HG02943 (cell line): ENCODE results near the gene TGFB1.

Experiments
- ATAC-seq: cut with Tn5 transposase; IDR thresholded peaks from one replicate; pipeline ENCODE4 v1.9.1; 2021; ENCODE audit warnings: mild to moderate bottlenecking, low read depth, moderate library complexity; ENCODE audit not compliant: unreplicated experiment

Gene TGFB1

GRCh38 chr19:41323023-41323422 is 30.7 kb downstream of the TGFB1 start:
- ATAC-seq = no peak

DNA sequence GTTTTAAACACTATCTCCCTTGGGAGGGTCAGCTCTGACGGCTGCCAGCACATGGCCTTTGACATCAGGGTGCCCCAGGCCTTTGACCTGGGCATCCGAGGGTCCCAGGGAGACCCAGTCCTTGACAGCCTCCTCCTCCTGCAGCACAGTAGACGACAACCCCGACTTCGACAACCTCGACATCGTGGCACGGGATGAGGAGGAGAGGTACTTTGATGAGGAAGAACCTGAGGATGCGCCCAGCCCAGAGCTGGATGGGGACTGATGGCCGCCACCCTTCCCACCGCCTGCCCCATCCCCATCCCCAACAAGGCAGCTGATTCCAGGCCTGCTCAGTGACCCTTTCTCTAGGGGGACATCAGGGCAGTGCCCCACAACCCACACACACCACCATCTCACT is 31.3 kb downstream of the TGFB1 start:
- no peak for ATAC-seq

GRCh38 chr19:41321600-41322270 is 32.0 kb downstream of the TGFB1 start:
- no peak for ATAC-seq

DNA sequence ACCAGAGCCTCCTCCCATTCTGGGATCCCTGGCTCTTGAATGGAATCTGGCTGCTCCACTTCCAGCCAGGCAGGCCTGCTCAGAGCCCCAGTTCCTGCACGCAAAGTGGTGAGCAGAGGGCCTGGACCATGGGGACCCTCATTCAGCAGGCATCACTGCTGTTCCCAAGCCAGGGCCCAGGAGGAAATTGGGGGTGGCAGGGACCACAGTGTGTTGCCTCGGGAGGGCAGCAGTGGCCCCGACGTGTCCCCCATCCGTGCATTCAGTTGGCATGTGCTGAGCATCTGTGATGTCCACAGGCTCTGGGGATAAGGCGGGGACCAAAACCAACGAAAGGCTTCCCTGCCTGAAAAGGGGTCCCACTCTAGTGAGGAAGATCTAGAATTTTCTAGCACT is 32.5 kb downstream of the TGFB1 start:
- ATAC-seq = no peak

GRCh38 chr19:41320568-41320967 is 33.2 kb downstream of the TGFB1 start:
- ATAC-seq = no peak

GRCh38 chr19:41320185-41320518 is 33.6 kb downstream of the TGFB1 start:
- ATAC-seq = no peak

- no peak for ATAC-seq
Observed at GRCh38 chr19:41319500-41320184, 34.1 kb downstream of the TGFB1 start.

DNA sequence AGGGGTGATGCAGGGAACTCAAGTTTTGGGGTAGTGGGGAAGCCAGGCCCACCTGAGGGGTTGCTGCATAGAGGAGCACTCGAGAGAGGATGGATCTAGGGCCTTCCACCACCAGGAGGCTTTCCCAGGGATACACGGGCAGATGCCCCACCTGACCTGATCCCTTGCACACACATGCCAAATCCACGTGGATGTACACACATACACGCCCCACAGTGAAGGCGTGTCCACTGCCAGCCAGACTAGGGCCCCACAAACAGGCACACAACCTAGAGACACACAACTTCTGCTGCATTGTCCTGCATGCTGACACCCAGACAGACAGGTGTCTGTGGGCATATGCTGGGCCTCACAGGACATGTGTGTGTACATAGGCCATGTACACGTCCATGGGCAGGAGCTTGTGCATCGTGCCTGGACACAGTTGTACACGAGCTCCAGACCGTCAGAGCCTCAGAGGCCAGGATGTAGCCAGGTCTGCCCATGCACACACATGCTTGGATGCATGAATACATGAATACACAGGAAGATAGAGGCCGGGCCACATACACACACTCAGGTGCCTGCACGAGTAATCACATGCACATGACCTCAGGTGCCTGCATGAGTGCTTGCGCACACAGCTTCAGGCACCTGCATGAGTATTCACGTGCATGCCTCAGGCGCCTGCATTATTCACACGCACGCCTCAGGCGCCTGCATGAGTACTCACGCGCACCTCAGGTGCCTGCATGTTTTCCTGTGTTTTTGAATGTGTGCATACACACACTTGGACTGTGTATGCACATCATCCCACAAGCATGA is 34.8 kb downstream of the TGFB1 start:
- ATAC-seq = no peak

GRCh38 chr19:41316306-41316920 is 37.3 kb downstream of the TGFB1 start:
- ATAC-seq = no peak

- ATAC-seq = no peak
Observed at GRCh38 chr19:41311613-41312012, 42.1 kb downstream of the TGFB1 start.

- ATAC-seq = no peak
Observed at GRCh38 chr19:41311072-41311471, 42.6 kb downstream of the TGFB1 start.

DNA sequence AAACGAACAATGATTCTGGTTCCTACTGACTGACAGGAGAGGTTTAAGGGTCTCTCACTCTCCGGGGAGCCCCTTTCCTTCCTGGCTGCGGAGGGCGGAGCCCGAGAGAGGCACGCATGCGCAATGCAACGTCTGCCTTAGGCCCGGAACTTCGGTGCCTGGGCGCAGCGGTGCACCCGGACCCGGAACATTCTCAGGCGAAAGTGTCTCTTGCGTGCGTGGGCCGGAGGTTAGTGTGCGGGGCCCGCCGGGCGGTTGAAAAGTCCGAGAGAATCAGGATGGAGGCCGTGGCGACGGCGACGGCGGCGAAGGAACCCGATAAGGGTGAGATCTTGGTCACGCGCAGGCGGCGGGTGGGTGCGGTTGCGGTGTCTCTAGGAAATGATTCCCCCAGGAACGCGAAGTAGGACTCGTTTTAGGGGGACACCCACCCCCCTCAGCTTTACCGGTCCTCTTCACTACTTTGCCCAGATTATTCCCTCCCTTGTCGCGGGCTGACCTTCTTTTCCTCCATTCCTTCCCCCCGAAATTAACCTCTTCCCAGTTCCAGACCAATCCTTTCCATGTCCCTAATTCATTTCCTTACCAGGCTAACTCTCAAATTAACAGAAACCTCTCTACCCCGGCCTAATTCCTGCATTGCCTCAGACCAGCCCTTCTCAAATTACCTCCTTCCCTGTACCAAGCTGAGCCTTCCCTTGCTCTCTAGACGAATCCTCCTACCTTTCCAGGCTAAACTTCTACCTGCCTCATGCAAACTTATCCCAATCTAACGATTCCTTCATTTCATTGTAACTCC is 43.5 kb downstream of the TGFB1 start, which contains the start of gene CCDC97:
Gene CCDC97, plus strand, starts transcription at position 140 of the 799 bp plus-strand sequence. Its CDS starts 139 bp downstream, at position 279.
- peak; percentile 63 for ATAC-seq

- ATAC-seq = no peak
Observed at GRCh38 chr19:41309180-41310032, 44.3 kb downstream of the TGFB1 start.

GRCh38 chr19:41308450-41309179 is 45.1 kb downstream of the TGFB1 start:
- no peak for ATAC-seq

GRCh38 chr19:41307954-41308449 is 45.7 kb downstream of the TGFB1 start:
- ATAC-seq = no peak

DNA sequence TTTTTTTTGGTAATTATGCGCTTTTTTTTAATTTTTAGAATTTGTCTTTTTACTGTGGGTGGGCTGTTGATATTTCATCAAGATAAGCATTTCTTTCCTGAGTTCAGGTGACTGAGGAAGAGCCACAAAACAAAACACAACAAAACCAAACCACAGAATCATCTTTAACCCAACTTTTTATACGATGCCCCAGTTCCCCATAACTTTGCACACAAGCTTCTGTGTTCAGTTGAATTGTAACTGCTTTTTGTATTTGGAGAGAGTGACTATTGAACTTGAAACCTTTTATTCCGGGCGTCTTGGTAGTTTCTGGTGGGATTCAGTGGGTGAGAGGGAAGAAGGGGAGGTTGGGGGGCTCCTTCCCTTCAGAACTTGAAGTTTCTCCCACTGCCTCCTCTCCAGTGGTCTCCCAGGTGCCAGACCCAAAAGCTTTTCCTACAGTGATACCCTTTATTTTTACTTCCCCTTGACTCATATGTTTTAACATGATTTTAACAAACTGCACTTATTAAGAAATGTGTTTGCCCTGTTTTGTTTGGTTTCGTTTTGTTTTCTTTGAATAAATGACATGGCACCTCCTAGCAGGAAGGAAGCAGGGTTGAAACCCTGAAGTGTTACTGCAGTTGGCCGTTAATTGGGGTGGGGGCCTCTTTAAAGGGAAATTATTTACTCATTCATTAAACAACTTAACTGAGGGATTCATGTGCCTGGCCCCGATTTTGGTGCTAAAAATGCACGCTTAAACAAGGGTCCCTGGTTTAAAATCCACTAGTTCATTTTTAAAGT is 46.4 kb downstream of the TGFB1 start:
- no peak for ATAC-seq

GRCh38 chr19:41305927-41306793 is 47.6 kb downstream of the TGFB1 start:
- no peak for ATAC-seq
